Mesothelial cell of epicardium (in vitro differentiated cells): ENCODE results near the gene SNUPN. TPM values are rescaled to one million over a fixed set of nuclear protein-coding genes. Genes with fewer than 3 reads are reported as not detected.
A peak's percentile ranks its signal among the peaks of the same experiment; 100 is the strongest.

Experiments
- DNase-seq, 2 experiments: peaks; one replicate each; pipeline ENCODE4 v3.0.0; 2021; ENCODE audit warnings: low spot score in 2 of 2; ENCODE audit not compliant: unreplicated experiment in 2 of 2
- H3K27ac Mint-ChIP-seq: 2 replicates; pipeline ENCODE4 v1.8.0; 2021; ENCODE audit warnings: mixed read lengths
- H3K27me3 Mint-ChIP-seq: 2 replicates; pipeline ENCODE4 v1.8.0; 2021; ENCODE audit warnings: low read depth, mixed read lengths
- H3K36me3 Mint-ChIP-seq: 2 replicates; pipeline ENCODE4 v1.8.0; 2021; ENCODE audit warnings: mixed read lengths
- H3K4me1 Mint-ChIP-seq: 2 replicates; pipeline ENCODE4 v1.8.0; 2021; ENCODE audit warnings: mixed read lengths
- H3K4me3 Mint-ChIP-seq: 2 replicates; pipeline ENCODE4 v1.8.0; 2021; ENCODE audit warnings: mild to moderate bottlenecking, moderate library complexity, mixed read lengths
- H3K9me3 Mint-ChIP-seq: 2 replicates; pipeline ENCODE4 v1.8.0; 2021; ENCODE audit warnings: mixed read lengths
- CTCF ChIP-seq: fragments of 200-600 bp; sonication (generic); IDR thresholded peaks from one replicate; pipeline ENCODE4 v1.5.0; 2021; ENCODE audit warnings: antibody characterized with exemption; ENCODE audit not compliant: unreplicated experiment
- total RNA-seq: library from RNA; stranded (reverse); gene quantifications from 3 replicates; pipeline ENCODE4 v1.2.1, GENCODE V29; 2021

Gene SNUPN
- total RNA-seq, result 19.4 to 23.5 TPM (median 23.0 TPM) in 3 replicates

GRCh38 chr15:75625542-75626347, at the start of gene SNUPN:
Gene SNUPN, minus strand, starts transcription at chr15:75625725. Its CDS starts 4,674 bp downstream, at chr15:75621051.
- H3K36me3 Mint-ChIP-seq, result no peaks in the 10 kb centered on the region
- peak within 1 kb of the TSS; percentile 97 for H3K27ac Mint-ChIP-seq
- H3K9me3 Mint-ChIP-seq, result no peaks in the 10 kb centered on the region
- TF ChIP-seq CTCF, result no peak
- peaks cover 7% of the 10 kb centered on the region for H3K4me1 Mint-ChIP-seq
- H3K4me3 Mint-ChIP-seq, result peak within 1 kb of the TSS; percentile 91
- peak; percentile 70 to 77 for DNase-seq
- no peaks in the 10 kb centered on the region for H3K27me3 Mint-ChIP-seq

- no peaks in the 10 kb centered on the region for H3K9me3 Mint-ChIP-seq
- TF ChIP-seq CTCF, result no peak
- no peaks in the 10 kb centered on the region for H3K36me3 Mint-ChIP-seq
- H3K27ac Mint-ChIP-seq, result peak overlapping the region; percentile 50
- H3K27me3 Mint-ChIP-seq, result no peaks in the 10 kb centered on the region
- no peak for DNase-seq
- H3K4me1 Mint-ChIP-seq, result peaks cover 22% of the 10 kb centered on the region
- H3K4me3 Mint-ChIP-seq, result no peak overlapping the region
These were observed 48.8 kb upstream of the SNUPN start for GRCh38 chr15:75674366-75674765.

- peaks cover 22% of the 10 kb centered on the region for H3K4me1 Mint-ChIP-seq
- TF ChIP-seq CTCF, result no peak
- no peaks in the 10 kb centered on the region for H3K36me3 Mint-ChIP-seq
- H3K27me3 Mint-ChIP-seq, result no peaks in the 10 kb centered on the region
- H3K9me3 Mint-ChIP-seq, result no peaks in the 10 kb centered on the region
- H3K27ac Mint-ChIP-seq, result peak overlapping the region; percentile 95
- peak overlapping the region; percentile 20 for H3K4me3 Mint-ChIP-seq
- peak in 1 of 2 experiments; percentile 53 for DNase-seq
These were observed 48.1 kb upstream of the SNUPN start for GRCh38 chr15:75673426-75674235.

- TF ChIP-seq CTCF, result no peak
- Mint-ChIP-seq H3K4me1 (peaks cover 22% of the 10 kb centered on the region), H3K4me3 (peak overlapping the region; percentile 20), H3K36me3 (no peaks in the 10 kb centered on the region), H3K27me3 (no peaks in the 10 kb centered on the region), H3K27ac (peak overlapping the region; percentile 95), H3K9me3 (no peaks in the 10 kb centered on the region)
- peak in 1 of 2 experiments; percentile 56 for DNase-seq
These were observed 47.3 kb upstream of the SNUPN start for GRCh38 chr15:75672646-75673425.
